K562 (cell line): Measurements from ENCODE around the gene TTC21A. TPM values are rescaled to one million over a fixed set of nuclear protein-coding genes. Genes with fewer than 3 reads are reported as not detected.

Experiments
- CTCF ChIP-seq, 3 experiments: IDR thresholded peaks in 2 of 3; conservative IDR thresholded peaks in 1 of 3; 2 replicates each; pipeline ENCODE4 v1.5.1; 2011 to 2012; ENCODE audit warnings: low read length in 3 of 3, mild to moderate bottlenecking in 3 of 3, control low read depth in 2 of 3, improper control_type of control experiment in 1 of 3, inconsistent platforms in 1 of 3, low read depth in 1 of 3, mixed read lengths in 1 of 3, moderate library complexity in 1 of 3; ENCODE audit not compliant: insufficient read depth in 2 of 3
- ELF1 ChIP-seq: fragments of 200-800 bp; sonication (Bioruptor generic); IDR thresholded peaks from 2 replicates; pipeline ENCODE4 v1.6.1; 2016; ENCODE audit warnings: missing genetic modification characterization, missing compliant biosample characterization
- RAD21 ChIP-seq, 2 experiments: fragments of 250-450 bp in 1 of 2; fragments of 450-650 bp in 1 of 2; sonication (Bioruptor Pico) in 1 of 2; formaldehyde crosslinking in 1 of 2; IDR thresholded peaks in 1 of 2; conservative IDR thresholded peaks in 1 of 2; 2 replicates each; pipeline versions ENCODE4 v1.4.0 to v1.8.0; 2020 to 2022; ENCODE audit warnings: mild to moderate bottlenecking in 2 of 2, moderate library complexity in 1 of 2
- polyA plus RNA-seq, 8 experiments: library from polyadenylated mRNA; depleted of rRNA in 4 of 8; stranded (reverse) in 5 of 8; unstranded in 3 of 8; fragments of >200 nt; fragmentation: Nextera tagmentation in 2 of 8; fragmentation: Illumina TruSeq in 1 of 8; extraction: Ambion mirVana in 2 of 8; extraction: Trizol in 1 of 8; gene quantifications; 2 replicates each; pipeline versions ENCODE4 v1.2.1 to v1.2.3, GENCODE V29; 2011 to 2014; ENCODE audit warnings: inconsistent platforms in 1 of 8, missing spikeins in 1 of 8
- total RNA-seq, 7 experiments: library from RNA; depleted of rRNA in 6 of 7; stranded (reverse); fragments of >200 nt in 6 of 7; fragmentation: Illumina TruSeq in 2 of 7; extraction: Trizol in 2 of 7; gene quantifications; 2 replicates each; pipeline versions ENCODE4 v1.2.1 to v1.2.3, GENCODE V29; 2011 to 2021; ENCODE audit warnings: low replicate concordance in 1 of 7
- TF ChIP-seq, protein P1 (sequence below), 2 experiments: fragments of 450-650 bp in 1 of 2; sonication (generic) in 1 of 2; formaldehyde crosslinking in 1 of 2; IDR thresholded peaks in 1 of 2; conservative IDR thresholded peaks in 1 of 2; 2 replicates each; pipeline versions ENCODE4 v1.6.1 to v1.8.1; 2016 to 2023; ENCODE audit warnings: mild to moderate bottlenecking in 2 of 2, moderate library complexity in 2 of 2, inconsistent platforms in 1 of 2, missing genetic modification reagents in 1 of 2

Gene TTC21A
- total and polyA plus RNA-seq, 9 of the 15 experiments (the other 6 are each of a cell fraction or from before 2014, with no cell fraction given) = 0.22 to 1.4 (median 0.70) TPM

DNA sequence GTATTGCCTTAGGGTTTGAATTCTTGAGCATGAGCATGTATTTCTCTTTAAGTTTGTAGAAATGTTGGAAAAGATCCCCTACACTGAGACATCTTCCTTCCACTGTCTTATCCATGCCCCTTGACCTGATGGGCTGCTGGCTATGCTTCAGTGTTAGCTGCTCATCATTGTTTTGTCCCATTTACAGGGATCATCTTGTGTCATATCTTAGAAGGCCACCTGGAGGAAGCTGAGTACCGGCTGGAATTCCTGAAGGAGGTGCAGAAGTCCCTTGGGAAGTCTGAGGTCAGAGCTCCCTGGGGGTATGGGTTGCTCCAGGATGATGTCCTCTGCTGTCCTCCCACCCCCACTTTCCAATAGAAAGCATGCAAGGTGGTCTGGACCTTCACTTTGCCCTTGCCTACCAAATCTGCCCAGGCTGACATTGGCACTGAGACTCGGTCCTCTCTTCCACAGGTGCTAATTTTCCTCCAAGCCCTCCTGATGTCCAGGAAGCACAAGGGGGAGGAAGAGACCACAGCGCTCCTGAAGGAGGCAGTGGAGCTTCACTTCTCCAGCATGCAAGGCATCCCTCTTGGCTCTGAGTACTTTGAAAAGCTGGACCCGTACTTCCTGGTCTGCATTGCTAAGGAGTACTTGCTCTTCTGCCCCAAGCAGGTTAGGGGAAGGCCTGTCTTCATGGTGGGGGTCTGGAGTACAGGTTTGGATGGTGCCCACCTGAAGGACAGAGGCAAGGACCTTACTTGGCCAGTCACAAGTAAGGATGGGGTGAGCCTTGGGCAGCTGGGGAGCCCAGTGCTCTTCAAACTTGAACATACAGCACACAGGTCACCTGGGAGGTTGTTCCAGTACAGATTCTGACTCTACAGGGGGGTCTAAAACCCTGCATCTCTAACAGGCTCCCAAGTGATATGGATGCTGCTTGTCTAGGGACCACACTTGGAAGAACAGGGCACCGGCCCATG lies 17.7 kb downstream of the TTC21A start (continued):
- TF ChIP-seq, protein P1, sequence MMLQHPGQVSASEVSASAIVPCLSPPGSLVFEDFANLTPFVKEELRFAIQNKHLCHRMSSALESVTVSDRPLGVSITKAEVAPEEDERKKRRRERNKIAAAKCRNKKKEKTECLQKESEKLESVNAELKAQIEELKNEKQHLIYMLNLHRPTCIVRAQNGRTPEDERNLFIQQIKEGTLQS (IDR thresholded peaks at IDR 0.05) = no peak
- TF ChIP-seq, protein P1 (CRISPR knock-in tag; conservative IDR thresholded peaks at IDR 0.05) = no peak
- peak; percentile 70 to 77 (median 72) for TF ChIP-seq CTCF (IDR thresholded peaks at IDR 0.05 in 2 of 3, conservative IDR thresholded peaks at IDR 0.05 in 1 of 3; ENCODE audit: insufficient read depth in 2 of 3, low read depth in 1 of 3, low read length in 3 of 3)
- peak; percentile 44; the same call in 1 of the 2 replicates for TF ChIP-seq ELF1 (tag)
- TF ChIP-seq RAD21 (CRISPR knock-in tag; conservative IDR thresholded peaks at IDR 0.05 in 1 of 2, IDR thresholded peaks at IDR 0.05 in 1 of 2) = peak; percentile 58 to 81
